ENCODE measurements around the gene PIEZO1. TPM values are rescaled to one million over a fixed set of nuclear protein-coding genes. Genes with fewer than 3 reads are reported as not detected.
A peak's percentile ranks its signal among the peaks of the same experiment; 100 is the strongest.

PIEZO1 gene
- total and polyA plus RNA-seq, 9 of the 15 experiments (the other 6 are each of a cell fraction or from before 2014, with no cell fraction given) = 3.6 to 432 (median 131) TPM

DNA sequence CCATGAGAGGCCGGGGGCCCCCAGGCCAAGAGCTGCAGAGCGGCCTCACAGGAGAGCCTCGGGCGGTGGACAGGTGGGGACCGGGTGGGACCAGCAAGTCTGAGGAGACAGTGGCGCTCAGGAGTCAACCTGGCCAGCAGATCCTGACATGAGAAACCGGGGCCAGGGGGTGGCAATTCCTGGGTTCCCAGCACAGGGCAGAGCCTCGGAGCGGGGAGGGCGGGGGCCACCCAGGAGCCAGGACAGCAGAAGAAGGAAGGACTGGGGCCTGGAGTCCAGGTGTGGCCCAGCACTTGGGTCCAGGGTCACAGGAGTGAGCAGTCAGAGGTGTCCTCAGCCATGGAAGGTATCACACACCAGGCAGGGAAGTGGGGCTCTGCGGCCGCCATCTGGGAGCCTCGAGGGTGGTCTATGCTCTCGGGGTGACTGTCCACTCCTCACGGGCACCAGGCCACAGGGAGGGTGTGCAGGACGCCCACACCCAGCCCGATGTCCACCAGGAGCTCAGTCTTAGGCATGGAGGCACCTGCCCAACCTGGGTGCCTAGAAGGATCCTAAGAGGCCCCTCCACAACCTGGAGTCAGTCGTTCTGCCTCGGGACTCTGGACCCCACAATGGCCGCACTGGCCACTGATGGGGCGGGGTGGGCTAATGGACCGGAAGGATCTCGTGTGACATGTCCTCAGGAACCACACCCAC, 29.1 kb downstream of the PIEZO1 start:
- ATAC-seq = no peak

More for the DNA sequence above, 29.1 kb downstream of the PIEZO1 start:
- no peak overlapping the region for H3K4me2 ChIP-seq (ENCODE audit: insufficient read depth, low read length)
- peak overlapping the region in 1 of 2 experiments; percentile 73; a peak in 1 of 4 replicates for H3K9ac ChIP-seq (ENCODE audit: insufficient read depth in 1 of 2, low read depth in 2 of 2, low read length in 2 of 2)
- peaks cover 93% of the 10 kb centered on the region for H3K79me2 ChIP-seq (ENCODE audit: control insufficient read depth, insufficient read depth, low read length)
- DNase-seq (ENCODE audit: extremely low read depth in 1 of 4, low spot score in 3 of 4) (no peak), FAIRE-seq (no peak)
- in situ Hi-C loops (cut with MboI) (no loop called here), intact Hi-C loops (cut with micrococcal nuclease) (no loop called here)
- TF ChIP-seq XRCC3 (IDR thresholded peaks at IDR 0.05) (no peak), MED1 (CRISPR knock-in tag; IDR thresholded peaks at IDR 0.05; ENCODE audit: borderline replicate concordance) (no peak), DACH1 (IDR thresholded peaks at IDR 0.05; ENCODE audit: partially characterized antibody) (no peak), CTBP1 (IDR thresholded peaks at IDR 0.05; ENCODE audit: borderline replicate concordance) (no peak), ARNT (IDR thresholded peaks at IDR 0.05) (no peak), NR3C1 (CRISPR knock-in tag; IDR thresholded peaks at IDR 0.05) (no peak), USF2 (CRISPR knock-in tag; IDR thresholded peaks at IDR 0.05) (no peak), SMAD1 (IDR thresholded peaks at IDR 0.05; ENCODE audit: low read depth, low read length, partially characterized antibody) (no peak), PURB (CRISPR knock-in tag; IDR thresholded peaks at IDR 0.05; ENCODE audit: low read depth) (no peak)
- no peaks in the 10 kb centered on the region for H3K9me3 ChIP-seq (replicated peaks; ENCODE audit: control insufficient read depth, insufficient read depth, low read depth, low read length)
- H3K4me1 ChIP-seq (replicated peaks in 1 of 2; ENCODE audit: control insufficient read depth in 2 of 2, insufficient read depth in 2 of 2, low read length in 2 of 2) = peaks cover 13 to 86% of the 10 kb centered on the region in 2 experiments; a peak in 4 of 5 replicates
- CTCF ChIA-PET (ENCODE audit: low intra/inter-chr PET ratio) = interaction anchor here (1.2 kb wide), 1 partner anchor 29 kb away, joined by 5 read pairs; the partner anchor contains the start of gene PIEZO1
- no peak overlapping the region for H3K4me3 ChIP-seq
- peaks cover 29% of the 10 kb centered on the region for H3K9me1 ChIP-seq (ENCODE audit: control insufficient read depth, insufficient read depth, low read length)
- BruUV-seq (replicated peaks) = no TSS peak
- POLR2A ChIA-PET = interaction anchor here (2.7 to 8.9 kb wide), 2 partner anchors 8 to 15 kb away, joined by 11 to 102 read pairs; no protein-coding TSS in a partner anchor
- no peak overlapping the region for H3K27ac ChIP-seq (ENCODE audit: extremely low read depth, low read depth, low read length)
- no peak overlapping the region for H2AFZ ChIP-seq (ENCODE audit: low read depth, low read length)
- H3K36me3 ChIP-seq (ENCODE audit: control insufficient read depth, insufficient read depth, low read length) = peaks cover 92% of the 10 kb centered on the region; the same call in 2 of the 3 replicates
- H4K20me1 ChIP-seq (replicated peaks; ENCODE audit: control insufficient read depth, insufficient read depth, low read length) = peaks cover 70% of the 10 kb centered on the region
- 90% methylated on average over 22 of the region's 23 CpGs for WGBS (ENCODE audit: insufficient coverage, low coverage, missing lambda C conversion rate)
- H3K27me3 ChIP-seq (ENCODE audit: control insufficient read depth in 2 of 2, insufficient read depth in 2 of 2, low read length in 2 of 2) = no peaks in the 10 kb centered on the region
